GM21528 (cell line): ENCODE data around the gene LRRC18.

Experiments
- ATAC-seq: cut with Tn5 transposase; IDR thresholded peaks from one replicate; pipeline ENCODE4 v1.9.1; 2021; ENCODE audit warnings: mild to moderate bottlenecking, moderate library complexity; ENCODE audit not compliant: unreplicated experiment, low FRiP score

The LRRC18 gene

DNA sequence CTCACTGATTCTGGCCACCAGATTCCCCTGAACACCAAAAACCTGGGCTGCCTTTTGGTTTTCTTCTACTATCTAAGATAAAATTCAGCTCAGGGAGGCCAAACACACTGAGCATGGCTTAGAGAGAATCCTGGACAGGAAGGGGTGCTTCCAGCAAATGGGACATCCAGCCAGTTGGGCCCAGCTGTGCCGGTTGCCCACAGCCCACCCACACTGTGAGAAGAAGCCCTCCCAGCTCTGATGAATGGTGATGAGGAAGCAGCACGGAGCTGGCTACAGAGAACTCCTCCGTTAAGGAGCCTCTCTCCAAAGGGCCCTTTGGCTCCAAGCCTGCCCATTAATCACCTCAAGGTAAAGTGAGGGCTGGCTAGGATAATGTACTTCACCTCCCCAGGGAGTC, 15.9 kb downstream of the LRRC18 start:
- no peak for ATAC-seq

GRCh38 chr10:48913674-48914073, 26.0 kb downstream of the LRRC18 start:
- no peak for ATAC-seq

GRCh38 chr10:48910548-48910947, 29.1 kb downstream of the LRRC18 start:
- no peak for ATAC-seq

GRCh38 chr10:48907730-48908129, 31.9 kb downstream of the LRRC18 start:
- no peak for ATAC-seq

- no peak for ATAC-seq
Measured at GRCh38 chr10:48906841-48907240, 32.8 kb downstream of the LRRC18 start.

- no peak for ATAC-seq
Measured at GRCh38 chr10:48905311-48905710, 34.3 kb downstream of the LRRC18 start.

GRCh38 chr10:48904861-48905260, 34.8 kb downstream of the LRRC18 start:
- ATAC-seq, result no peak

GRCh38 chr10:48903151-48903550, 36.5 kb downstream of the LRRC18 start:
- ATAC-seq, result no peak

- no peak for ATAC-seq
Measured at GRCh38 chr10:48902096-48902495, 37.5 kb downstream of the LRRC18 start.

DNA sequence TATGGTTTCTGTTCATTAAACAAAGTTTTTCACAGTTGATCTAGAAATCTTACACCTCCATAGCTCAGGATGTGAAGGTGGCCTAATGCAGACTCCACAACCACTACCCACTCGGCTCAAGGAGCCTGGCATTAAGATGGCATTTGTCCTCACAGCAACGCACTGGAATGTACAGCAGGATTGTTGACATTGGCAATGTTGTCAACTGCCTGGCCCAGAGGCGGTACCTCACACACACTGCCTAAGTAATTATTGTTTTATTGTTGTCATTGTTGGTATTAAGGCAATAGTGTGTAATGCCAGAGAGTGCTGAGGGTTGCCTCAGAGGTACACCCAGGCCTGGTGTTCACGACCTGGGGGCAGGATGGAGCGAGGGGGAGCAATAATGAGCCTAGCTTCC, 38.3 kb downstream of the LRRC18 start:
- ATAC-seq, result no peak

DNA sequence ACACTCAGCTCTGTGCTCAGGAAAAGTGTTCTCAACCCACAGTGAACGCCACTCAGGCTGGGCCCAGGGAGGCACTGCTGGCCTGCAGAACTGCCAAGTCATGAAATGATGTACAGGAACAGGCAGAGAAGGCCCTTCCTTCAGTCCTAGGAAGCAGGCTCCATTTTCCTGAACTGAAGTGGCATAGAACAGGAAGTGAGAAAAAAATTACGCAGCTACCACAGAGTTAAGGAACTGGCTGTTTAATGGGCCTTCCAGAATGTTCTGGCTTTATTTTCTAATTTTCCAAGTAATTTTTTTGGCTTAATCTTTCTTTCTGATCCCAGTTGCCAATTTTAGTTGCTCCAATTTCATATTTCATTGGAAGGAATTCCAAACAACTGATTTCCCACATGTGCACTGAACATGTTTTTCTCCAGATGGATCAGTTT, 39.3 kb downstream of the LRRC18 start:
- ATAC-seq, result no peak

GRCh38 chr10:48899781-48900180, 39.9 kb downstream of the LRRC18 start:
- ATAC-seq, result no peak

GRCh38 chr10:48898426-48898825, 41.2 kb downstream of the LRRC18 start:
- ATAC-seq, result no peak

GRCh38 chr10:48897441-48897790, 42.2 kb downstream of the LRRC18 start:
- ATAC-seq, result no peak

GRCh38 chr10:48896756-48897440, 42.7 kb downstream of the LRRC18 start:
- ATAC-seq, result no peak

GRCh38 chr10:48895803-48896195, 43.8 kb downstream of the LRRC18 start:
- ATAC-seq, result no peak

DNA sequence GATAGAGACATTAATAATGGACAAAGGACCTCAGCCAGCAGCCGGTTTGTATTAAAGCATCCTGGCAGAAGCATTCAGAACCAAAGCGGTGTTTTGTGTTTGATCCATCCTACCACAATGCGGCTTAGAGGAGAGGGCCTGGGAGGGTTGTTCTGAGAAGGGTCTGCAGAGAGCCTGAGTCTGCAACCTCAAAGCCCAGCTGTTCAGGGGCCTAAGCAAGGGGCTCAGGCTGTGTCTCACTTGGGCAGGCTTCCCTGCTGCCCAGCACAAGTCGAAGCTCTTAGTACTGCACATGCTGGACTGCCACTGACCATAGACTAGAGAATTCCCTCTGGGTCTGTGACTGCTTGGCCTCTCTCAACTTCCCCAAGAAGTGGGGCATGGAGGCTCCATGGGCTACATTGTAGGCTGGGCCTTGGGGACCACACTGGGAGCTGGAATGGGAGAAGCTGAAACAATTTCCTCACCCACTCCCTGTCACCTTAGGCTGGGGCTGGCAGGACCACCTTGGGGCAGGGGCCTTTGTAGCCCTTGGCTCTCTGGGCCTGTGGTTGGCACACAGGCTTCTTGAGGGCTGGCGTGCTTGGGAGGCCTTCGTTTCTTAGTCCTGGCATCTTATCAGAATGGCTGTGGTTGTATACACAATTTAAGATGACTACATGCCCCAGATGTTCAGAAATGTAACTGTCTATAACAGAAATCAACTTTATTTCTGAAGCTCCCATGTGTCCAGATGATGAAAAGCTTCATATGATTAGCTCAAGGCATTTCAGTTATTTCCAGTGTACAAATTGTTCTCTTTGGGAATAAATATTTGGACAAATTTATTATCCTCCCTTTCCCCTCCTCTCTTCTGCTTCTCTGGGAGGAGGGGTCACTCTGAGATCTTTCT, 44.5 kb downstream of the LRRC18 start:
- no peak for ATAC-seq

GRCh38 chr10:48890888-48891850, 48.5 kb downstream of the LRRC18 start:
- no peak for ATAC-seq

DNA sequence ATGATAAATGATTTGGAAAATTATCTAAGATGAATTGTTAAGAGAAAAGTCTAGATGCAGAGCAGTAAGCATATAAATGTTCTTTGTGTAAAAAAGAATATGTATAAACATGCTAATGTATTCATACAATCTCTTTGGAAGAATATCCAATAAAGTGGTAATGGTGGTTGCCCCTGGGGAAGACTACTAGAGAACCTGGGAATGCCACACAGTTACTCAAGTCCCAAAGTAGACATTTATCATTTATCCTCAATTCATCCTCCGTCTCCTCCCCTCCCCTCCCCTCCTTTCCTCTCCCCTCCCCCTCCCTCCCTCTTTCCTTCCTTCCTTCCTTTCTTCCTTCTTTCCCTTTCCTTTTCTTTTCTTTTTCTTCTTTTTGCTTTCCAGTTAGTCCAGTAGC, 51.7 kb downstream of the LRRC18 start:
- no peak for ATAC-seq

DNA sequence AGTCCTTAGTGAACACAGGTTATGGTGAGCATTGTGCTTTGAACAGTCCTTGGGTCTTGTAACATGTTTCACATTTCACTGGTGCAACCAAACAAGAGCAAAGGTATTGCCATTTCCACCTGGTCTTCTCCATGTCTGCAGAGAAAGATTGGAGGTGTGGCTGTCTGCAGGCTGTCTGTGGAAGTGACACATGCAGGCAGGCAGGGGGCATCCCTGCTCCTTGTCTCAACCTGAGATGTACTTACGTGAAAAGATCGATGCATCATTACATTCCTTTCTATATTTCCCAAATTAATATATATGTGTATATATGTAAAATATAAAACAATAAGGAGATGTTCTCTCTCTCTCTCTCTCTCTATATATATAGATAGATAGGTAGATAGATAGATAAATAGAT, 54.3 kb downstream of the LRRC18 start:
- ATAC-seq, result no peak
